H9 (cell line): ENCODE measurements around the gene ANO2. TPM values are rescaled to one million over a fixed set of nuclear protein-coding genes. Genes with fewer than 3 reads are reported as not detected.

Experiments
- DNase-seq: peaks from one replicate; pipeline ENCODE4 v3.0.0-alpha.2; 2017
- H2AFZ ChIP-seq: one replicate; pipeline ENCODE4 v1.6.1; 2013; ENCODE audit warnings: mild to moderate bottlenecking, low read length, control low read depth, moderate library complexity
- H2AK5ac ChIP-seq: 2 replicates; pipeline ENCODE4 v1.6.1; 2013; ENCODE audit warnings: low read length, control low read depth, mixed read lengths; ENCODE audit not compliant: insufficient read length
- H2BK120ac ChIP-seq: one replicate; pipeline ENCODE4 v1.6.1; 2013; ENCODE audit warnings: low read depth, mild to moderate bottlenecking, low read length, control low read depth, inconsistent platforms; ENCODE audit not compliant: poor library complexity, severe bottlenecking
- H2BK12ac ChIP-seq: 2 replicates; pipeline ENCODE4 v1.6.1; 2013; ENCODE audit warnings: low read length, control low read depth, mixed read lengths, low read depth; ENCODE audit not compliant: insufficient read length
- H2BK15ac ChIP-seq: 2 replicates; pipeline ENCODE4 v1.6.1; 2013; ENCODE audit warnings: low read depth, low read length, control low read depth
- H2BK20ac ChIP-seq: one replicate; pipeline ENCODE4 v1.6.1; 2013; ENCODE audit warnings: low read depth, mild to moderate bottlenecking, low read length, control low read depth, inconsistent platforms; ENCODE audit not compliant: poor library complexity, severe bottlenecking
- H2BK5ac ChIP-seq: 2 replicates; pipeline ENCODE4 v1.6.1; 2013; ENCODE audit warnings: low read length, control low read depth, mixed read lengths; ENCODE audit not compliant: insufficient read length
- H3K14ac ChIP-seq: 2 replicates; pipeline ENCODE4 v1.6.1; 2013; ENCODE audit warnings: low read length, control low read depth; ENCODE audit not compliant: insufficient read depth
- H3K18ac ChIP-seq: 2 replicates; pipeline ENCODE4 v1.6.1; 2013; ENCODE audit warnings: low read depth, mild to moderate bottlenecking, mixed read lengths, low read length, control low read depth; ENCODE audit not compliant: insufficient read length
- H3K23ac ChIP-seq: 2 replicates; pipeline ENCODE4 v1.6.1; 2013; ENCODE audit warnings: low read length, control low read depth, mixed read lengths, low read depth; ENCODE audit not compliant: insufficient read length
- H3K23me2 ChIP-seq: 2 replicates; pipeline ENCODE4 v1.6.1; 2013; ENCODE audit warnings: low read depth, mild to moderate bottlenecking, mixed read lengths, low read length, control low read depth; ENCODE audit not compliant: insufficient read length, poor library complexity, severe bottlenecking
- H3K27ac ChIP-seq: 2 replicates; pipeline ENCODE4 v1.5.1; 2013; ENCODE audit warnings: low read length, control low read depth, mixed read lengths, low read depth; ENCODE audit not compliant: insufficient read length
- H3K27me3 ChIP-seq: 2 replicates; pipeline ENCODE4 v1.6.1; 2013; ENCODE audit warnings: low read length, control low read depth, inconsistent platforms; ENCODE audit not compliant: insufficient read depth
- H3K4ac ChIP-seq: 2 replicates; pipeline ENCODE4 v1.6.1; 2013; ENCODE audit warnings: low read depth, mild to moderate bottlenecking, control low read depth, inconsistent platforms, low read length, moderate library complexity
- H3K4me1 ChIP-seq: 2 replicates; pipeline ENCODE4 v1.6.1; 2013; ENCODE audit warnings: low read length, control low read depth, inconsistent platforms; ENCODE audit not compliant: insufficient read depth
- H3K4me2 ChIP-seq: 2 replicates; pipeline ENCODE4 v1.6.1; 2013; ENCODE audit warnings: low read length, control low read depth, mixed read lengths; ENCODE audit not compliant: insufficient read length, insufficient read depth
- H3K56ac ChIP-seq: 2 replicates; pipeline ENCODE4 v1.6.1; 2013; ENCODE audit warnings: low read depth, mild to moderate bottlenecking, mixed read lengths, low read length, control low read depth; ENCODE audit not compliant: insufficient read length
- H3K79me1 ChIP-seq: 2 replicates; pipeline ENCODE4 v1.6.1; 2013; ENCODE audit warnings: low read depth, mild to moderate bottlenecking, moderate library complexity, low read length, control low read depth, inconsistent platforms; ENCODE audit not compliant: insufficient read depth, poor library complexity, severe bottlenecking
- H3K79me2 ChIP-seq: 2 replicates; pipeline ENCODE4 v1.6.1; 2013; ENCODE audit warnings: low read length, control low read depth, inconsistent platforms; ENCODE audit not compliant: insufficient read depth
- H3K9ac ChIP-seq: 2 replicates; pipeline ENCODE4 v1.6.1; 2013; ENCODE audit warnings: low read length, control low read depth, mixed read lengths; ENCODE audit not compliant: insufficient read length; ENCODE audit errors: extremely low read depth
- H3K9me3 ChIP-seq: one replicate; pipeline ENCODE4 v1.6.1; 2013; ENCODE audit warnings: low read depth, low read length, inconsistent platforms; ENCODE audit not compliant: control insufficient read depth
- H3T11ph ChIP-seq: one replicate; pipeline ENCODE4 v1.6.1; 2013; ENCODE audit warnings: mild to moderate bottlenecking, low read length, control low read depth, inconsistent platforms
- H4K20me1 ChIP-seq: one replicate; pipeline ENCODE4 v1.6.1; 2013; ENCODE audit not compliant: control insufficient read depth, insufficient read length, insufficient read depth
- H4K5ac ChIP-seq: 2 replicates; pipeline ENCODE4 v1.6.1; 2013; ENCODE audit warnings: low read depth, mild to moderate bottlenecking, mixed read lengths, low read length, control low read depth; ENCODE audit not compliant: insufficient read length
- H4K8ac ChIP-seq: replicated peaks from 2 replicates; pipeline ENCODE4 v1.6.1; 2013; ENCODE audit warnings: low read length, control low read depth, mixed read lengths, low read depth; ENCODE audit not compliant: insufficient read length
- H4K91ac ChIP-seq: 2 replicates; pipeline ENCODE4 v1.6.1; 2013; ENCODE audit warnings: low read depth, mild to moderate bottlenecking, moderate library complexity, mixed read lengths, low read length, control low read depth; ENCODE audit not compliant: insufficient read length
- H3K27ac Mint-ChIP-seq, 3 experiments: 2 replicates in 2 of 3; 3 replicates in 1 of 3; pipeline ENCODE4 v1.8.0; 2020 to 2021; ENCODE audit warnings: mixed read lengths in 3 of 3, mild to moderate bottlenecking in 1 of 3, moderate library complexity in 1 of 3
- H3K27me3 Mint-ChIP-seq: 2 replicates; pipeline ENCODE4 v1.8.0; 2021; ENCODE audit warnings: low read depth, mild to moderate bottlenecking, moderate library complexity, mixed read lengths
- H3K36me3 Mint-ChIP-seq, 3 experiments: 2 replicates in 2 of 3; 3 replicates in 1 of 3; pipeline ENCODE4 v1.8.0; 2020 to 2021; ENCODE audit warnings: low read depth in 3 of 3, mixed read lengths in 3 of 3; ENCODE audit not compliant: insufficient read depth in 1 of 3
- H3K4me1 Mint-ChIP-seq, 2 experiments: 2 replicates each; pipeline ENCODE4 v1.8.0; 2020; ENCODE audit warnings: mixed read lengths in 2 of 2
- H3K4me3 Mint-ChIP-seq, 2 experiments: 2 replicates in 1 of 2; 3 replicates in 1 of 2; pipeline ENCODE4 v1.8.0; 2020 to 2021; ENCODE audit warnings: mild to moderate bottlenecking in 2 of 2, mixed read lengths in 2 of 2, moderate library complexity in 1 of 2
- H3K9me3 Mint-ChIP-seq, 2 experiments: 2 replicates in 1 of 2; 3 replicates in 1 of 2; pipeline ENCODE4 v1.8.0; 2020; ENCODE audit warnings: mild to moderate bottlenecking in 2 of 2, mixed read lengths in 2 of 2, moderate library complexity in 1 of 2
- CTCF ChIP-seq: fragments of 200-600 bp; sonication (generic); conservative IDR thresholded peaks from 3 replicates; pipeline ENCODE4 v1.8.0; 2021; ENCODE audit warnings: antibody characterized with exemption, mild to moderate bottlenecking
- WGBS: extraction: QIAGEN DNeasy Blood & Tissue Kit; methylation state at CpG from one replicate; pipeline ENCODE4 v1.1.7; 2013; ENCODE audit warnings: missing lambda C conversion rate, low lambda C conversion rate, mixed read lengths; ENCODE audit not compliant: insufficient read length; ENCODE audit errors: extremely low coverage; 5-methylcytosine and 5-hydroxymethylcytosine counted together
- total RNA-seq: library from RNA; stranded (reverse); gene quantifications from 2 replicates; pipeline ENCODE4 v1.2.1, GENCODE V29; 2021

ANO2 gene
- total RNA-seq, 1 experiment from 2014 or later, result 3.8 TPM

- H3K27me3 ChIP-seq, result no peaks in the 10 kb centered on the region
- Mint-ChIP-seq H3K4me3 (no peak overlapping the region), H3K27ac (no peak overlapping the region), H3K9me3 (peaks cover 2 to 5% of the 10 kb centered on the region in 2 experiments; a peak in 2 of 5 replicates), H3K4me1 (no peaks in the 10 kb centered on the region; a peak in 2 of 4 replicates), H3K27me3 (no peaks in the 10 kb centered on the region; the same call in 1 of the 2 replicates), H3K36me3 (peaks cover 0 to 8% (median 2%) of the 10 kb centered on the region in 3 experiments; a peak in 4 of 7 replicates)
- no peaks in the 10 kb centered on the region for H3K79me2 ChIP-seq
- no peak overlapping the region for H4K91ac ChIP-seq
- H4K8ac ChIP-seq, result no peak overlapping the region
- H3K56ac ChIP-seq, result no peak overlapping the region
- no peak overlapping the region for H2BK20ac ChIP-seq
- WGBS, result no CpG with 5 or more reads among the region's 1 CpG
- H3K4me2 ChIP-seq, result no peak overlapping the region
- no peak overlapping the region for H2BK5ac ChIP-seq
- no peaks in the 10 kb centered on the region for H3K9me3 ChIP-seq
- no peak overlapping the region for H3T11ph ChIP-seq
- no peak overlapping the region for H3K4ac ChIP-seq
- no peak overlapping the region for H2AFZ ChIP-seq
- DNase-seq, result no peak
- H3K79me1 ChIP-seq, result no peaks in the 10 kb centered on the region
- no peak overlapping the region for H3K18ac ChIP-seq
- no peak overlapping the region for H2BK12ac ChIP-seq
- H3K9ac ChIP-seq, result no peak overlapping the region
- no peak overlapping the region for H2BK15ac ChIP-seq
- H2AK5ac ChIP-seq, result no peak overlapping the region
- H2BK120ac ChIP-seq, result no peak overlapping the region
- no peak overlapping the region for H3K14ac ChIP-seq
- no peak for TF ChIP-seq CTCF
- H4K20me1 ChIP-seq, result no peaks in the 10 kb centered on the region
- no peaks in the 10 kb centered on the region; the same call in 1 of the 2 replicates for H3K4me1 ChIP-seq
- no peak overlapping the region for H3K23ac ChIP-seq
- no peaks in the 10 kb centered on the region for H3K23me2 ChIP-seq
- no peak overlapping the region for H4K5ac ChIP-seq
- no peak overlapping the region for H3K27ac ChIP-seq
Measured at GRCh38 chr12:5846950-5847349, 98.1 kb downstream of the ANO2 start.
